Activated T-cell treated with anti-CD3 and anti-CD28 coated beads, Interleukin-2, amount 50 U/mL, for 24 hours (primary cell): ENCODE data around the gene PPP2R5C.

Experiments used
- DNase-seq: peaks from one replicate; pipeline ENCODE4 v3.0.0-alpha.2; 2020
- H3K27ac Mint-ChIP-seq: 2 replicates; pipeline ENCODE4 v1.8.0; 2020; ENCODE audit warnings: mild to moderate bottlenecking, mixed read lengths
- H3K27me3 Mint-ChIP-seq: 2 replicates; pipeline ENCODE4 v1.8.0; 2020; ENCODE audit warnings: mixed read lengths
- H3K36me3 Mint-ChIP-seq: 2 replicates; pipeline ENCODE4 v1.8.0; 2020; ENCODE audit warnings: low read depth, mixed read lengths
- H3K4me1 Mint-ChIP-seq: 2 replicates; pipeline ENCODE4 v1.8.0; 2020; ENCODE audit warnings: low read depth, mixed read lengths
- H3K4me3 Mint-ChIP-seq: 2 replicates; pipeline ENCODE4 v1.8.0; 2020; ENCODE audit warnings: mild to moderate bottlenecking, moderate library complexity, mixed read lengths
- H3K9me3 Mint-ChIP-seq: 2 replicates; pipeline ENCODE4 v1.8.0; 2020; ENCODE audit warnings: mixed read lengths

Gene PPP2R5C

DNA sequence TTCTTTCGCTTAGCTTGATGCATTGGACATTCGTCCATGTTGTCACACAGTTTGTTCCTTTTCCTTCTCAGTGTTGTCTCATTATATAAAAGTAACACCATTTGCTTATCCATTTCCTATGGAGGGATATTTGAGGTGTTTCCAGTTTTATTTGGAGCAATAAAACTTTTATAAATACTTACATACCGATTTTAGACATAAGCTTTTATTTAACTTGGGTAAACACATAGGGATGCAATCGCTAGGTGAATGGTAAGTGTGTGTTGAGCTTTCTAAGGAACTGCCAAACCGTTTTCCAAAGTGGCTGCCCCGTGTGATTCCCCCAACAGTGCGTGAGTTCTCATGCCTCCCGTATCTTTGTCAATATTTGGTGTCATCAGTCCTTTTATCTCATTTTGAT, 107.7 kb downstream of the PPP2R5C start:
- H3K4me1 Mint-ChIP-seq: peaks cover 68% of the 10 kb centered on the region
- peaks cover 60% of the 10 kb centered on the region for H3K36me3 Mint-ChIP-seq
- DNase-seq: no peak
- H3K4me3 Mint-ChIP-seq: no peak overlapping the region
- peak overlapping the region; percentile 5 for H3K27ac Mint-ChIP-seq
- H3K9me3 Mint-ChIP-seq: no peaks in the 10 kb centered on the region
- no peaks in the 10 kb centered on the region for H3K27me3 Mint-ChIP-seq

DNA sequence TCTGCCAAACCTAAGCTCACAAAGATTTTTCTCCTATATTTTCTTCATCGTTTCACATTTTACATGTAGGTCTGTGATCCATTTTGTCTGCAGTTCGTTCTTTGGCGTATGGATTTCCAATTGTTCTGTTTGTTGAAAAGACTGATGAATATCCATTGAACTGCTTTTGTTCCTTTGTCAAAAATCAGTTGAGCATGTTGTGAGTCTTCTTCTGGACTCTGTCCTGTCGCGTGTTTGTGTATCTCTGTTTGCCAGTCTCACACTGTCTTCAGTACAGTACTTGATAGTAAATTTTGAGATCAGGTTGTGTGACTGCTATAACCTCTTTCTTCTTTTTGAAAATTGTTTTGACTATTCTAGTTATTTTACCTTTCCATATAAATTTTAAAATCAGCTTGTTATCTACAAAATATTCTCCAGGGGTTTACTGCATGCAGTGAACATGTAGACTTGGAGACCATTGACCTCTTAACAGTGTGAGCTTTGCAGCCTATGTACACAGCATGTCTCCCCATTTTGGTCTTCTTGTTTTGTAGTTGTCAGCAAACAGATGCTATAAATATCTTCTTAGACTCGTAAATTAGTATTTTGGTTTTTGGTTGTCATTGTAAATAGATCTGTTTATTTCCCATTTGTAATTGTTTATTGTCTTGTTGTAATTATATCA, 108.9 kb downstream of the PPP2R5C start:
- Mint-ChIP-seq H3K27ac (peak overlapping the region; percentile 30), H3K4me3 (no peak overlapping the region), H3K9me3 (no peaks in the 10 kb centered on the region), H3K36me3 (peaks cover 49% of the 10 kb centered on the region), H3K4me1 (peaks cover 67% of the 10 kb centered on the region), H3K27me3 (no peaks in the 10 kb centered on the region)
- no peak for DNase-seq

DNA sequence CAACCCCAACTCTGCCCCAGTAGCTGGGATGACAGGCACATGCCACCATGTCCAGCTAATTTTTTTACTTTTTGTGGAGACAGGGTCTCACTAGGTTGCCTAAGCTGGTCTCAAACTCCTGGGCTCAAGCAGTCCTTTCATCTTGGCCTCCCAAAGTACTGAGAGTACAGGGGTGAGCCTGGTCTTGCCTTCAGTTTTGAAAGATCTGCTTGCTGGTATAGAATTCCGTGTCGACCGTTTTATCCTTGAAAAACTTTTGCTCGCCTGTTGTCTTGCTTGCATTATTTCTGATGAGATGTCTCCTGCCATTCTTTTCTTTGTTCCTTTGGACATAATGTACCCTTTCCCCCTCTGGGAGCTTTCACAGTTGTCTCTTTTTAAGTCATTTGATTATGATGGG, 110.8 kb downstream of the PPP2R5C start:
- Mint-ChIP-seq H3K4me1 (peaks cover 79% of the 10 kb centered on the region), H3K4me3 (no peak overlapping the region), H3K9me3 (no peaks in the 10 kb centered on the region), H3K36me3 (peaks cover 43% of the 10 kb centered on the region), H3K27ac (peak overlapping the region; percentile 55), H3K27me3 (no peaks in the 10 kb centered on the region)
- no peak for DNase-seq

DNA sequence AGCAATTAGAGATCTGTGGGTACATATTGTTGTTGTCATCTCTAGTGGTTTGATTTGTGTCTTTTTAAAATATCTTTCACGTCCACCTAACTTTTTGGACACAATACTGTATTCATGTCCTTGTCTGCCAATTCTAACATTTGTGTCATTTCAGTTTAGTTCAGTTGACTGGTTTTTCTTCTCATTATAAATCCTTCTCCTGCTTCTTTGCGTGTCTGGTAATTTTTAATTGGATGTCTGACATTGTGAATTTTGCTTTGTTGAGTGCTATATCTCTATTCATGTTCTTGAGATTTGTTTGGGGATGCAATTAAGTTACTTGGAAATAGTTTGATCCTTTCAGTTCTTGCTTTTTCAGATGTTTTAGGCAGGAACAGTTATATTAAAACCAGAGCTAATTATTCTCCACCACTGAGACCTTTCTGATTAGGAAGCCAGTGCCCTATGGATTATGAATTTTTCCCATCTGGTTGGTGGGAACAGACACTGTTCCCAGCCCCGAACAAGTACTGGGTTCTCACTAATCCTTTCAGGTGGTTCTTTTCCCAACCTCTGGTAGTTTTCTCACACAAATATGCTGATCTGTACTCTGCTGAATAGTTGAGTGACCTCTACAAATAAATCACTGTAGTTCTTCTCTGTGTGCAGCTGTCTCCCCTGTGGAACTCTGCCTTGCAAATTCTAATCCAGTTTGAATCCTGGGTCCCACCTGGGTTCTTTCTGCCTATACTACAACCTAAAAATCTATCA, 111.7 kb downstream of the PPP2R5C start:
- no peaks in the 10 kb centered on the region for H3K27me3 Mint-ChIP-seq
- H3K4me1 Mint-ChIP-seq: peaks cover 83% of the 10 kb centered on the region
- no peaks in the 10 kb centered on the region for H3K9me3 Mint-ChIP-seq
- no peak for DNase-seq
- peaks cover 49% of the 10 kb centered on the region for H3K36me3 Mint-ChIP-seq
- H3K4me3 Mint-ChIP-seq: no peak overlapping the region
- peak overlapping the region; percentile 13 for H3K27ac Mint-ChIP-seq

DNA sequence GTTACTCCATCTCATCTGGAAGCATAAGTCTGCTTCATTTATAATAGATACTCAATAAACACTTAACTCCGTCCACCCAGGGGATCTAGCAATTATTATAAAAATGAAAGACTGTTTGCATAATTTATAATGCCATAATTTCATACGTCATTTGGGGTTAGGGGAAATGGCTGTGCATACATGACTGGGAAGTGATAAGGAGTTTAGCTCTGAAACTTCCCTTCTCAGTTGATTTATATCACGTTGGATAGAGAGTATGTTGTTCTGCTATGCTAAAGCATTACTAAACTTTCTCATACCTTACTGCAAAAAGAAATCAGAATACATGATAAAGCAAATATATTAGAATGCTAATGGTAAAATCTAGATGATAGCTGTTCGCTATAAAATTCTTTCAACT, 112.5 kb downstream of the PPP2R5C start:
- Mint-ChIP-seq H3K4me3 (no peak overlapping the region), H3K9me3 (no peaks in the 10 kb centered on the region), H3K4me1 (peaks cover 86% of the 10 kb centered on the region), H3K27ac (peak overlapping the region; percentile 13), H3K36me3 (peaks cover 49% of the 10 kb centered on the region), H3K27me3 (no peaks in the 10 kb centered on the region)
- no peak for DNase-seq

DNA sequence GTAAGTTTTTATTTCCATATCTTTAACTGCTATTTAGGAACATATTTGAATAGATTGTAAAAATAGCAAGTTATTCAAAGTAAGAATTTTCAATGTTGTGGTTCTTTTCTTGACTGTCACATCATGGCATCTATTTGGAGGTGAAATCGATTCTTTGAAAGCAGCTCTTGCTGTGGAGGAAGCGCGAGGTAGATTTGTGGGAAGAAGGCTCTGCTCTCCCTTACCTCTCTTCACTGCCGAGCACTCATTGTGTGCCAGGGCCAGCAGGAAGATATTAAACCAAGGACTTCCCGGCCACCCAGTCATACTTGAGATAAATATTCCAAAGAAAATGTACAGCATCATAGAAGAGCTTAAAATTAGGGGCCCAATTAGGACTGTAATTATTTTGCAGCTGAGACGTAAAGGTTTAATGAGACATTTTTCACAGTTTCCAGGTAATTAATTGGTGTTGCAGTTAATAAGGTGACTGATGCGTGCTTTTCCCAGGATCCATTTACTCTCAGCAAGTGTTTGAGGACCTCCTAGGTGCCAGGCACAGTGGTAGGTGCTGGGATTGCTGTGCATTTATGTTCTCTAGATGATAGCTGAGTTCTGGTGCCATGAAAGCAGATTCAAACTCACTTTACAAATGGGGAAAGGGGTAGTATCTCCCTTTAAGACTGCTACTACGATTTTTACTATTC, 113.7 kb downstream of the PPP2R5C start:
- Mint-ChIP-seq H3K36me3 (peaks cover 52% of the 10 kb centered on the region), H3K4me3 (peak overlapping the region; percentile 70), H3K27ac (peak overlapping the region; percentile 96), H3K27me3 (no peaks in the 10 kb centered on the region), H3K4me1 (peaks cover 88% of the 10 kb centered on the region), H3K9me3 (no peaks in the 10 kb centered on the region)
- no peak for DNase-seq

DNA sequence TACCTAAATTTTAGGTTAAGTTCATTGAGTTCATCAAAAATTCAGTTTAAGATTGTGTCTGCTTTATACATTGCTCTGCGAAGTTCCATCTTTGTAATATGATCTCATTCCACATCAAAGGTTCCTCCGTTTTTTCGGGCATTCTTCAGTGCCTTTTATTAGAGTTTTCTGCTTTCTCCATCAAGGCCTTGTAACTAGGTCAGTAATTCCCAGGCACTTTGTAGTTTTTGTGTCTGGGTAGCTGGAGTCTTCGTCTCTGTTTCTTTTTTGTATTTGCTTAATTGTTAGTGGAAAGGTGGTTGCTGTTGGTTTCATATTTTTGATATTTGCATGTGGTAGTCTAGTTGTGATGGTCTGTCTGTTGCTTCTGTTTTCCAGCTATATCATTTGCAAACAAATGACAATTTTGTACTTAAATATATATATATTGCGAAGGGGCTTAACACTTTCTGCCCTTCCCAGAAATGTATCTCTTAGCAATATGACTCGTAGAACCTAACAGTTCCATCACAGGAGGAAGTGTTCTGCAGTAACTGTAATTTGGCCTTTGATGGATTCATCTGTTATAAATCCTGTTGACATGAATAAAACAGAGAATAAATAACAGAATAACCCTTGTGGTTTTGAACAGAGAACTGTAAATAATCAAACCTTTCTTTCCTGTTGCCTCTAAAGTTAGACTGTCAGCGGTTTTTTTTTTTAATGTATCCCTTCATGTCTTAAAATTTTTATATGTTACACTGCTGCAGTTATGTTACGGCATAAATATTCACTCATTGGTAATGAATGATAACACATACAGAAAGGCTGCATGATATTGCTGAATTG, 114.4 kb downstream of the PPP2R5C start:
- peaks cover 89% of the 10 kb centered on the region for H3K4me1 Mint-ChIP-seq
- no peak for DNase-seq
- no peaks in the 10 kb centered on the region for H3K27me3 Mint-ChIP-seq
- H3K36me3 Mint-ChIP-seq: peaks cover 56% of the 10 kb centered on the region
- H3K4me3 Mint-ChIP-seq: peak overlapping the region; percentile 70
- no peaks in the 10 kb centered on the region for H3K9me3 Mint-ChIP-seq
- peak overlapping the region; percentile 96 for H3K27ac Mint-ChIP-seq

DNA sequence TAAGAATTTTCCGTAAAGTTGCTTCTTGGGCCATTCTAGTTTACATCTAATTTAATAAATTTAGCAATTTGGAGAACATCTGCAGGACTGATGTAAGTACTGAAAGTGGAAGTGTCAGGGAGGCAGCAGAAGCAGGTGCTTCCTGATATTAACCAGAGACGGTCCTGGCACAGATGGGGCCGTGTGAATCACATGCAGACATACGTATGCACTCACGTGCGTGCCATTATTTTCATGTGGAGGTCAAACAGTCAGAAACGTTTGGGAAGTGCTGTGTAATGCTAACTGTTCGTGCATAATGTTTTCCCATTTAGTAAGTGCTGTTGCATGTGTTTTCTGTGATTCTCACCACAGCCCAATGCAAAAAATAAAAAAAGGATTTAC, 115.0 kb downstream of the PPP2R5C start:
- Mint-ChIP-seq H3K36me3 (peaks cover 58% of the 10 kb centered on the region), H3K4me1 (peaks cover 91% of the 10 kb centered on the region), H3K9me3 (no peaks in the 10 kb centered on the region), H3K4me3 (peak overlapping the region; percentile 70), H3K27me3 (no peaks in the 10 kb centered on the region), H3K27ac (peak overlapping the region; percentile 96)
- peak; percentile 70 for DNase-seq

DNA sequence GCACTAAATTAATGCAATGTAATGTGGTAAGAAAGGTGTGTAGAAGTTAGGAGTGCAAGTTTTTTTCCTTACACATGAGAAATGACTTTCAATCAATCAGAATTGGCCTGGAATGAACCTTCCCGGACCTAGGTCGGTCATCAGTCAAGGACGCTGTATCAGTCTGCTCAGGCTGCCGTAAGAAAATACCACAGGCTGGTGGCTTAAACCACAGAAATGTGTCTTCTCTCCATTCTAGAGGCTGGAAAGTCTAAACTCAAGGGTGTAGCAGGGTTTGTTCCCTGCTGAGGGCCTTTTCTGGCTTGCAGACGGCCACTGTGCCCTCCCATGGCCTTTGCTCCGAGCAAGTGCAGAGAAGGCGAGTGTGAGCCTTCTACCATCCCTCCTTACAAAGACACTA, 116.3 kb downstream of the PPP2R5C start:
- DNase-seq: no peak
- H3K4me3 Mint-ChIP-seq: peak overlapping the region; percentile 57

DNA sequence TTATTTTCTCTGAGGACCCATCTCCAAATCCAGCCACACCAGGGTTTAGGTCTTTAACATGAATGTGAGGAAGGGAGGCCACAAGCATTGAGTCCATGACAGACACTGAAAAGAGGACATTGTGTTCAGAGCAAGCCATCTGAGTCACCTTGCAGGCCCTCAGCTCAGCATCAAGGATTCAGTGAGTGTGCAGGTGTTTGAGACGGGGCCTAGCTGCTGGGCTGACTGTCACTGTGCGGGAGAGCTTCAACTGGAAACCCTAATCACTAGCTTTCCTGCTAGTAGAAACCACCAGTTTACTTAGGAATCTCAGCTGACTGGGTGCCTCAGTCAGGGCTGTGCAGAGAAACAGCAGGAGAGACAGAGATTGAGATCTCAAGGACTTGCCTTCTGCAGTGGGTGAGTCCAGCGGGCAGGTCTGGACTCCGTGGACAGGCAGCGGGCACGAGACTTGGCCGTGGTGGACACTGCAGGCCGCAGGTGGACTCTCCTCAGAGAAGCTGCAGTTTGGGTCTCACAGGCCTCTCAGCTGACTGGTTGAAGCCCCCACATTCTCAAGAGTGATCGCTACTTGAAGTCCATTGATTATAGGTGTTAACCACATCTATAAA, 116.8 kb downstream of the PPP2R5C start:
- H3K36me3 Mint-ChIP-seq: peaks cover 65% of the 10 kb centered on the region
- H3K9me3 Mint-ChIP-seq: no peaks in the 10 kb centered on the region
- H3K4me1 Mint-ChIP-seq: peaks cover 80% of the 10 kb centered on the region
- DNase-seq: no peak
- peak overlapping the region; percentile 96 for H3K27ac Mint-ChIP-seq
- no peaks in the 10 kb centered on the region for H3K27me3 Mint-ChIP-seq
- peak overlapping the region; percentile 57 for H3K4me3 Mint-ChIP-seq

More for the DNA sequence above, 116.3 kb downstream of the PPP2R5C start:
- H3K9me3 Mint-ChIP-seq: no peaks in the 10 kb centered on the region
- H3K27me3 Mint-ChIP-seq: no peaks in the 10 kb centered on the region
- peaks cover 85% of the 10 kb centered on the region for H3K4me1 Mint-ChIP-seq
- peak overlapping the region; percentile 96 for H3K27ac Mint-ChIP-seq
- peaks cover 65% of the 10 kb centered on the region for H3K36me3 Mint-ChIP-seq

DNA sequence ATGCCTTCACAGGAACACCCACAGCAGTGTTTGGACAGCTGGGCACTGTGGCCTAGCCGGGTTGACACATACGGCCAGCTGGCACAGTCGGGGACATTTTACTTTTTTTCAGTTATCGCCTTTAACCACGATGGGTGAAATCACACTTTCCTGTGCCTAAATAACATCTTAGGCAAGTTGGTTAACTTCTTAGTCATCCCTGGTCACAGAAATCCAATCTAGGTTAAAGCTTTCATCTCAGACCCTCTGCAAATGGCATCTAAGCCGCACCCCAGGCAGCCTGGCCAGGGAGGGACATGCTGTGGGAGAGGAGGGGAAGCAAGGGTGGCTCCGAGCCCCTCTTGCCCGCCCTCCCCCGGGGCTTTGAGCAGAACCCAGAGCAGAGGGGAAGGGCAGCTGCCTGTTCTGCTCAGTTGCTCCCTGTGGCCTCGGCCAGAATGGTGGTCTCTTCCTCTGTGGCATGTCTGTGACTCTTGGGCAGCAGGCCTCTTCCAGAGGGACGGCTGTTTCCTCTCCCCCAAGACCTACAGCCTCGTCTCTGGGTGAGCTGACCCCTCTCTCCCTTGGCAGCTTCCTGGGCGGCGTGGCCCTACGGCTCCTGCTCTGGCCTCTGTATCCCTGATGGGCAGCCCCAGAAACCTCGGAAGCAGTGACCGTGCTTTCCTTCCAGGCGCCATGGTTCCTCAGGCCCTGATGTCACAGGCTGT, 117.5 kb downstream of the PPP2R5C start:
- H3K27me3 Mint-ChIP-seq: no peaks in the 10 kb centered on the region
- H3K36me3 Mint-ChIP-seq: peaks cover 66% of the 10 kb centered on the region
- peak; percentile 48 for DNase-seq
- peak overlapping the region; percentile 96 for H3K27ac Mint-ChIP-seq
- peaks cover 73% of the 10 kb centered on the region for H3K4me1 Mint-ChIP-seq
- peak overlapping the region; percentile 57 for H3K4me3 Mint-ChIP-seq
- no peaks in the 10 kb centered on the region for H3K9me3 Mint-ChIP-seq

DNA sequence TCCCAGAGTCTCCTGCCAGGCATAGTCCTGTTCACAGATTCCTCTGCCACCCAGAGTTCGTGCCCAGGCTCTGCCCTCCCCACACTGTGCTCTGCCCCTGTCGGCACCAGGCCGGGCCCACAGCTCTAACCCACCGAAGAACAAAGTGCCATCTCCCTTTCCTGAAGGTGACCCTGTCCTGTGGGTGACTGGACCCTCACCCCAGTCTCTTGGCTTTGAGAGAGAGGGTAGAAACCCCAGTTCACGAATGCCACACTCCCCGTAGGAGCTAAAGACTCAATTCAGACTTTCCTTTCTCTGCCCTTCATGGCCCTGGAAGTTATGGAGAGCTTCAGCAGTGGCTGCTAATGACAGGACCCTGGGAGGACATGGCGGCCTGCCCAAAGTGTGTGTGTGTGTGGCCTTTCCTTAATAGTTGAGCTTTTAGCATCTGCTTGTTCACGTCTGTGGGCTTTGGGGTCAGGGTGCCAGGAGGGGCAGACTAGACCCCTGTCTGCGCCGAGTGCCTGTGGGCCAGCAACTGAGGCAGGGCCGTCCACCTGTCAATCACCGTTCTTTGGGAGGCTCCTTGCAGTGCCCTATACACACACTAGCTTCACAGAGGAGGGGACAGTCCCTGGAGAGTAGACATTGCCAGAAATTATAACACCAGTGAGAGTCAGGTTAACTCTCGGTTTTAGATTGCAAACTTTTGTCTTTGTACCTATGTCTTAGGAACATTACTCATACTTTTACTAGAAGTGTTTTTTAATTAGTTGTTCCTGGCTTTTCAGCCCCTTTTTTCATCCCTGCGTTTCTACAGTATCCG, 118.2 kb downstream of the PPP2R5C start:
- peaks cover 73% of the 10 kb centered on the region for H3K36me3 Mint-ChIP-seq
- no peaks in the 10 kb centered on the region for H3K9me3 Mint-ChIP-seq
- no peaks in the 10 kb centered on the region for H3K27me3 Mint-ChIP-seq
- peak; percentile 51 for DNase-seq
- peaks cover 69% of the 10 kb centered on the region for H3K4me1 Mint-ChIP-seq
- H3K4me3 Mint-ChIP-seq: peak overlapping the region; percentile 57
- peak overlapping the region; percentile 96 for H3K27ac Mint-ChIP-seq

DNA sequence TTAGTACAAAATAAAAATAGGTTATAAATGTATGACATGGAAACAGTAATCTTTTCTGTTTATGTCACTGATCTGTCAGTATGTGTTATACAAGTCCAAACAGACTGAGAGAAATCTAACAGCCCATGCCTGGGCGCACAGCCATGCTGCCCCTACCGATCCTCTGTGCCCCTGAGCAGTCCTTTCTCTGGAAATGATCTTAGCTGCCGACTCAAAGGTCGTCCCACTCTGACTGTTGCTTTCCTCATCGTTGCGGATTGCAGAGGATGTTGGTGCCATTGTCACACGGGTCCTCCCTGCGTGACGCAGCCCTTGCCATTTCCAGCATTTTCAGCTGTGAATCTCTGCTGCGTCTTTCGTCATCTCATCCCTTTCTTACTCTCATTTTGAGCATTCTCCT, 119.9 kb downstream of the PPP2R5C start:
- Mint-ChIP-seq H3K4me1 (peaks cover 52% of the 10 kb centered on the region), H3K9me3 (no peaks in the 10 kb centered on the region), H3K27ac (peak overlapping the region; percentile 81), H3K36me3 (peaks cover 82% of the 10 kb centered on the region), H3K27me3 (no peaks in the 10 kb centered on the region), H3K4me3 (no peak overlapping the region)
- peak; percentile 13 for DNase-seq
